ENCODE measurements around the gene CCDC28A. TPM values are rescaled to one million over a fixed set of nuclear protein-coding genes. Genes with fewer than 3 reads are reported as not detected.

CCDC28A gene
- total RNA-seq, 4 donors from 2014 or later, result 7.9 to 28.9 (median 15.3) TPM

DNA sequence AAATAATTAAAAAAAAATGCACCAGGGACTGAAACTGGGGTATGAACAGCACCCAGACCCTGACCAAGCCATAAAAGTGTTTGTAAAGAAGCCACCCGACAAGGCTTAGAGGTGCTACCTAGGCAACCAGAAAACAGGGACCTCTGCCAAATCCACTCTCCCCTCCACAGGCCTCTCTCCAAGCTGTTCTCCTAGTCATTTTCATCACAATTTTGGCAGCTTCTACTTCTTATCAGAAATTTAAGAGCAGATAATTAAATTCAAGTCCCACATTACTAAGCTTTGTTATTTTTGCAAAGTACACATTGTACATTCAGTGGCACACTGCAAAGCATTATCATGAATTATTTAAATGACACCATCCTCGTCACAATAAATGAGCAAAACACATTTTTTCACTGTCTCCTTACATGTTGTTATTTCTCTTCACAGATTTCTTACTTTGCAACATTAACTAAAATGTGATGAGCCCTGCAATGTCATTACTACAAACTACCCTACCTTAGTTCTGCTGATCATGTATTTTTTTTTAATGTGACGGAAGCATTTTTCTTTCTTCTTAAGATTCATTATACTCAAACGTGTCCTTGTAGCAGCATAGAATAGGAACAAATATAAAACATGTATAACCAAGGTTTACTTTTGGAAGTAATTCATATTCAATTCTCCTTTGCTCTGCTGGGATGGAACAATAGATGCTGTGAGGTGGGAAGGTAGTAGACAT lies 60.4 kb downstream of the CCDC28A start:
- Histone ChIP-seq H3K9me3 (no peaks in the 10 kb centered on the region), H3K36me3 (no peaks in the 10 kb centered on the region), H3K4me1 (no peaks in the 10 kb centered on the region), H3K27ac (peak overlapping the region; percentile 41 to 50), H3K4me3 (no peak overlapping the region), H3K27me3 (no peaks in the 10 kb centered on the region)
- TF ChIP-seq, protein P1, sequence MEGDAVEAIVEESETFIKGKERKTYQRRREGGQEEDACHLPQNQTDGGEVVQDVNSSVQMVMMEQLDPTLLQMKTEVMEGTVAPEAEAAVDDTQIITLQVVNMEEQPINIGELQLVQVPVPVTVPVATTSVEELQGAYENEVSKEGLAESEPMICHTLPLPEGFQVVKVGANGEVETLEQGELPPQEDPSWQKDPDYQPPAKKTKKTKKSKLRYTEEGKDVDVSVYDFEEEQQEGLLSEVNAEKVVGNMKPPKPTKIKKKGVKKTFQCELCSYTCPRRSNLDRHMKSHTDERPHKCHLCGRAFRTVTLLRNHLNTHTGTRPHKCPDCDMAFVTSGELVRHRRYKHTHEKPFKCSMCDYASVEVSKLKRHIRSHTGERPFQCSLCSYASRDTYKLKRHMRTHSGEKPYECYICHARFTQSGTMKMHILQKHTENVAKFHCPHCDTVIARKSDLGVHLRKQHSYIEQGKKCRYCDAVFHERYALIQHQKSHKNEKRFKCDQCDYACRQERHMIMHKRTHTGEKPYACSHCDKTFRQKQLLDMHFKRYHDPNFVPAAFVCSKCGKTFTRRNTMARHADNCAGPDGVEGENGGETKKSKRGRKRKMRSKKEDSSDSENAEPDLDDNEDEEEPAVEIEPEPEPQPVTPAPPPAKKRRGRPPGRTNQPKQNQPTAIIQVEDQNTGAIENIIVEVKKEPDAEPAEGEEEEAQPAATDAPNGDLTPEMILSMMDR (IDR thresholded peaks at IDR 0.05), result no peak
- no peak for TF ChIP-seq POLR2A (IDR thresholded peaks at IDR 0.05)
- intact Hi-C loops (cut with DNase I; ENCODE audit: low total_unique reads), result no loop called here
- peak; percentile 85 to 89 for DNase-seq

DNA sequence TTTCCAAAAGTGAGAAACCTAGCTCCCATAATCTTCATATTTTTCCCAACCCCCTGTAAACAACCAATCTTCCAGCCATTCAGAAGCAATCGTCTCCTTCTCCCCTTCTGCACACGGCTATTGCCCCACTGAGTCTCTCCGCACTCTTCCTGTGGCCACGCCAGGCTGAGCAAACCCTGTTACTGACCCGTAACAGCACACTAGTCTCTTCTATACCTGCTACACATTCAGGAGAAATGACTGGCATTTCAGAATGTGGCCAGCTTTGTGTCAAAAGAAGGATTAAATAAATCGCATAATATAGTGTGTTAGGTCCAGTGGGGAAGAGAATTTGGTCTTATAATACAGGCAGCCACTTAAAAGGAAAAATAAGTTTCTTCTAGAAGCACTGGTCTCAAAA lies 63.7 kb downstream of the CCDC28A start:
- Histone ChIP-seq H3K27me3 (no peaks in the 10 kb centered on the region), H3K27ac (no peak overlapping the region), H3K4me3 (no peak overlapping the region), H3K4me1 (no peaks in the 10 kb centered on the region), H3K36me3 (no peaks in the 10 kb centered on the region), H3K9me3 (no peaks in the 10 kb centered on the region)
- intact Hi-C loops (cut with DNase I; ENCODE audit: low total_unique reads), result no loop called here
- DNase-seq, result no peak
- no peak for TF ChIP-seq POLR2A (IDR thresholded peaks at IDR 0.05)
- TF ChIP-seq, protein P1 (IDR thresholded peaks at IDR 0.05), result no peak

Other genes with a start within 250 kb of the CCDC28A start
- 1 to 10 TPM in 2 of 4 donors, under 1 TPM in 2; 0.51 to 1.5 (median 0.99) TPM for gene ECT2L, start 22.3 kb downstream of the CCDC28A start, total RNA-seq
- 100 to 1,000 TPM in 1 of 4 donors, 10 to 100 TPM in 3; 36.5 to 266 (median 70.7) TPM for gene REPS1, start 214.5 kb downstream of the CCDC28A start, total RNA-seq